Ramos (cell line): ENCODE results near the gene CUL5.

Experiments used
- in situ Hi-C: fragments of 300-500 bp; cut with MboI; formaldehyde crosslinking; loops from one replicate; pipeline ENCODE4 v1.14.3; 2022; ENCODE audit warnings: low sequenced_read_pairs; ENCODE audit not compliant: unreplicated experiment

CUL5 gene

DNA sequence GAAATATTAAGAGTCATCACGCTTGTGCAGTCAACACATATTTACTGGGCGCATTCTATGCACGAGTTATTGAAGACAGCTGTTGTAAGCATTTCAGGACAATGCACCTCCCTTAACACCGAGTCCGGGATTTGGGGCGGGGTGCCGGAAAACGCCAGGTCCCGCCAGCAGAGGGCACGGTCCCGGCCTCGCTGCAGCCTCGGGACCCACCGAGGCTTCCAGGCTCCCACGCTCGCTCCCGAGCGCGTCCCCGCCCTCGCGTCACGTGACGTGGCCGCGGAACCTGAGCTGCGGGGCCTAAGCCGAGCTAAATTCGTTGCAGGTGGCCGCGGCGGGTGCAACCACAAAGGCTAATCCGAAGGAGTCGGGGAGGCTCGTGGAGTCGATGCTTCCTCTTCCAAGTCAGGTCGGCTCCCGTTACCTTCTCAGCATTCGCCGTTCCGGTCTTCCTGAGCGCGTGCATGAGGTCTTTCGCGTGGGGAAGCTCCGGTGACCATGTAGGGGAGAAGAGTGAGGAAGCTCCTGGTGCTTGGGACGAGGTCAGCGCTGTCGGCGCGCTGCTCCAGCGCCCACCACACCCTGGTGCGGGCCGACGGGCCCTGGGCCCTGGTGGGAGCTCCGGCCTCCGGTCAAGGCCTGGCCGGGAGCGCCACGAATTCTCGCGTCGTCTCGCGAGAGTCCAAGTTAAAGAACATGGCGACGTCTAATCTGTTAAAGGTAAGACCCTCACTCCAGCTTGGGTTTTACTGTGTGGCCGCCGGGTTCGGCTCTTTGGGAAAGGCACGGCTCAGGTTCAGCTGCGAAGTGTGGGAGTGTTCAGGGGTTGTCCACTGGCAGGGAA lies at the start of gene CUL5:
Gene CUL5, plus strand, starts transcription at position 243 of the 841 bp plus-strand sequence. Its CDS starts 451 bp downstream, at position 694.
- in situ Hi-C loops = loop anchor here (25.0 kb wide), 1 partner anchor 653 kb away; the partner anchor contains the start of gene DDX10

GRCh38 chr11:107961480-107961879 lies 47.2 kb upstream of the CUL5 start:
- in situ Hi-C loops = no loop called here

GRCh38 chr11:107962181-107962580 lies 46.5 kb upstream of the CUL5 start:
- in situ Hi-C loops = no loop called here

GRCh38 chr11:107963091-107963490 lies 45.6 kb upstream of the CUL5 start:
- in situ Hi-C loops = no loop called here

- in situ Hi-C loops = no loop called here
These were observed 39.5 kb upstream of the CUL5 start for GRCh38 chr11:107969219-107969618.

GRCh38 chr11:107970049-107970448 lies 38.6 kb upstream of the CUL5 start:
- in situ Hi-C loops = no loop called here

DNA sequence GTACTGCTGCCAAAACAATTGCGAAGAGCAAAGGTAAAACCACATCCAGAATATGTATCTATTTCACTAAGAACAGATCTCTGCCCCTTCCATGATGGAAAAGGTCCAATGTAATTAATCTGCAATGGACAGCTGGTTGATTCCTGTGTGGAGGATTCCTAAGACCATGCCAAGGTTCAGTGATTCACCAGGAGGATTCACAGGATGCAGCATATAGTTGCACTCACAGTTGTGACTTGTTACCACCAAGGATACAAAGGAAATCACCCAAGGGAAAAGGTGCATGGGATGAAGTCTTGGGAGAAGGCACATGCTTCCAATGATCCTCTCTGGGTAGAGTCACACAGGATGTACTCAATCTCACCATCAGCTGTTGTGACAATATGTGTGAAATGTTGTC lies 35.1 kb upstream of the CUL5 start:
- in situ Hi-C loops = no loop called here

DNA sequence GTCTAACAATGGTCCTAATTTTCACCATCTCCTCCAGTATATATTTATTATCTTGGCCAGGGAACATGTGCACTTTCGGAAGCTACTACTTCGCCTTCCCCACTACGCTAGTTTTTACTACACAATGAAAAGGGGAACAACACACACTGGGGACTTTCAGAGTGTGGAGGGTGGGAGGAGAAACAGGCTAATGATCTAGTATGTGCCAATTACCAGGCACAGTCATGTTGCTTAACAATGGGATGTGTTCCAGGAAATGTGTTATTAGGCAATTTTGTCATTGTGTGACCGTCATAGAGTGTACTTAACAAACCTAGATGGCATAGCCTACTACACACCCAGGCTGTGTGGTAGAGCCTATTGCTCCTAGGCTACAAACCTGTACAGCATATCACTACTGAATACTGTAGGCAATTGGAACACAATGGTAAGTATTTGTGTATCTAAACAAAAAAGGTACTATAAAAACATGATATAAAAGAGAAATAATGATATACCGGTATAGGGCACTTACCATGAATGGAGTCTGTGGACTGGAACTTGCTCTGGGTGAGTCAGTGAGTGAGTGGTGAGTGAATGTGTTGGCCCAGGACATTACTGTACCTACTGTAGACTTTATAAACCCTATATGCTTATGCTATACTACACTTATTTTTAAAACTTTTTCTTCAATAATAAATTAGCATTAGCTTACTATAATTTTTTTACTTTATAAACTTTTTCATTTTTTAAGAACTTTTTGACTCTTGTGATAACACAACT lies 20.1 kb upstream of the CUL5 start:
- in situ Hi-C loops = no loop called here

GRCh38 chr11:107991868-107992414 lies 16.8 kb upstream of the CUL5 start:
- in situ Hi-C loops = no loop called here

DNA sequence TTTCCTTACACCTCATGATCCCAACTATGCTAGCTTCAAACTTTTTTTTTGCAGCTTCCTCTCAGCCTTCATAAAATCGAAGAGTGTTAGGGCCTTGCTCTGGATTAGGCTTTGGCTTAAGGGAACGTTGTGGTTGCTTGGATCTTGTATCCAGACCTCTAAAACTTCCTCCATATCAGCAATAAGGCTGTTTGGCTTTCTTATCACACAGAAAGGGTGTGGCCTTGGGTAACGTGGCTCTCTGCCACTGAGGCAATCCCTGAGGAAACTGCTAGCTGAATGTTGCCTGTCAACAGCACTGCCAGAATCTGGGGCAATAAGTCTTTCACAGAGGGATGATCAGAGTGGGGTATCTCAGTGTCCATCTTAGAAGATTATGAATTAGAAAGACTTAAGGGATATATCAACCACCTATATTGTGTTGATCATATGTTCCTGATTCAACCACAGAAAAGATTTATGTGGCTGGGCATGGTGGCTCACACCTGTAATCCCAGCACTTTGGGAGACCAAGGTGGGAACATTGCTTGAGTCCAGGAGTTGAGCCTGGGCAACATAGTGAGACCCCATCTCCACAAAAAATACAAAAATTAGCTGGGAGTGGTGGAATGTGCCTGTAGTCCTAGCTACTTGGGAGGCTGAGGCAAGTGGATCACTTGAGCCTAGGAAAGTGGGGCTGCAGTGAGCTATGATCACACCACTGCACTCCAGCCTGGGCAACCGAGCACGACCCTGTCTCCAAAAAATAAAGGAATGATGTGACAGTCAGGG lies 12.5 kb upstream of the CUL5 start:
- in situ Hi-C loops = no loop called here

GRCh38 chr11:107998761-107999160 lies 9.9 kb upstream of the CUL5 start:
- in situ Hi-C loops = no loop called here

- in situ Hi-C loops = loop anchor here (25.0 kb wide), 1 partner anchor 662 kb away; the partner anchor contains the start of gene DDX10
These were observed 8.8 kb upstream of the CUL5 start for GRCh38 chr11:107999759-108000455.

DNA sequence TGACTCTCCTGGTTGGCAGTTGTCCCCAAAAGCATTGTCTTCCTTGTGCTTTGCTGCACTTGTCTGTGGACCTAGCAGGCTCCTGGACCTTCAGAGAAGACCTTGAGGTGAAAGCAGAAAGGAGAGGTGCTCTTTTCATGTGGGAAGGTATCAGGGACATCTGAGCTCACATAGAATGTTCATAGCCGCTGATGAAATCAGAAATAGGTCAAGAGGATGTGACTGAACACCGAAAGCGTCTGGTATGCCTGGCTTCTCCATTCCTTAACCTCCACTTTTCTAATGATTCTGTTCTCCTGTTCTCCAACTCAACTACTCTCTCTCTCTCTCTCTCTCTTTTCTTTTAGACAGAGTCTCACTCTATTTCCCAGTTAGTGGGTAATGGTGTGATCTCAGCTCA lies 6.2 kb upstream of the CUL5 start:
- in situ Hi-C loops = loop anchor here (25.0 kb wide), 1 partner anchor 660 kb away; the partner anchor contains the start of gene DDX10

GRCh38 chr11:108003623-108004022 lies 5.1 kb upstream of the CUL5 start:
- in situ Hi-C loops = loop anchor here (25.0 kb wide), 1 partner anchor 659 kb away; the partner anchor contains the start of gene DDX10

DNA sequence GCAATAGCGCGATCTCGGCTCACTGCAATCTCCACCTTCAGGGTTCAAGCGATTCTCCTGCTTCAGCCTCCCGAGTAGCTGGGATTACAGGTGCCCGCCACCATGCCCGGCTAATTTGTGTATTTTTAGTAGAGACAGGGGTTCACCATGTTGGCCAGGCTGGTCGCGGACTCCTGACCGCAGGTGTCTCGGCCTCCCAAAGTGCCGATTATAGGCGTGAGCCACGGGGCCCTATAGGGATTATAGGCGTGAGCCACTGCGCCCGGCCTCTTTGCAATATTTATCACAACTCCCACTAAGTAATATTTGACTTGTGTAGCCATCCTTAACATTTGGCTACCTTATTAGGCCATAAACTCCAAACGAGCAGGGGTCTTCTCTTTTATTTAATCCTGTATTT lies 879 bp upstream of the CUL5 start:
- in situ Hi-C loops = loop anchor here (25.0 kb wide), 1 partner anchor 654 kb away; the partner anchor contains the start of gene DDX10

DNA sequence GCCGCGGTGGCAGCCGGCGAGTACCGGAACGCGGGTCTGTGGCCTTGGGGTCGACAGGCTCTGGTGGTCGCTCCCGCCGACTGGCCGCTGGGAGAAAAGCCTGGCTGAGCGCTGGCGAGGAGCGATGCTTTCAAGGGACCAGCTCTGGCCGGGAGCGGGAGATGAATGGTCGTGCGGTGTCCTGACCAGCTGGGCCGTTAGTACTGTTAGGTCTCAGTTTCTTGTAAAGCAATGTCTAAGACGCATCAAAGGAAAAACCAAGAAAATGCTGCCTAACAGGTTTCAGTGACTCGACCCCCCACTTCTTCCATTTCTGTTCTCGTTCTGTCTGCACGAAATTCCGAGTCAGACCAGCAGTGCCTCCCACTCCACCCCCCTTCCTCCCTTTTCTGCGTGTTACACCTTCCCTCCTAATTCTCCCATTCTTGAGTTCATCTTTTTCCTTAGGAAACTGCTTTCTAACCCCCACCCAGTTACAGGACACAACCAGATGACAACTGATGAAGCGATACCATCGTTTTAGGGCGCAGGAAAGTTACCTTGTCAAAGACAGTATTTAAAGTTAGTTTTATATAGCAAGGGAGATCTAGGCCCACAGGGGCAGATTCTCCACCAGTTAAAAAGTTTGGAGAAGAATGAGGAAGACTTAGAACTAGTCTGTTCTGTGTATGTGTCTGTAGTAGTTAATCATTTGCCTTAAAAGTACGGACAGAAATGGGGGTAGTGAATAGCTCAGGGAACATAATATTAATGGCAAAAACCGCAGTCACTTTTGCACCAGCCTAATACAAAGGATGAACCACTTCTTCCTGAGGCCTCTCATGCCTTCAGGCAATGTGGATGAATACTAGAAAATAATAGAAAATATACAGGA lies 1.0 kb downstream of the CUL5 start:
- in situ Hi-C loops = loop anchor here (25.0 kb wide), 1 partner anchor 653 kb away; the partner anchor contains the start of gene DDX10

DNA sequence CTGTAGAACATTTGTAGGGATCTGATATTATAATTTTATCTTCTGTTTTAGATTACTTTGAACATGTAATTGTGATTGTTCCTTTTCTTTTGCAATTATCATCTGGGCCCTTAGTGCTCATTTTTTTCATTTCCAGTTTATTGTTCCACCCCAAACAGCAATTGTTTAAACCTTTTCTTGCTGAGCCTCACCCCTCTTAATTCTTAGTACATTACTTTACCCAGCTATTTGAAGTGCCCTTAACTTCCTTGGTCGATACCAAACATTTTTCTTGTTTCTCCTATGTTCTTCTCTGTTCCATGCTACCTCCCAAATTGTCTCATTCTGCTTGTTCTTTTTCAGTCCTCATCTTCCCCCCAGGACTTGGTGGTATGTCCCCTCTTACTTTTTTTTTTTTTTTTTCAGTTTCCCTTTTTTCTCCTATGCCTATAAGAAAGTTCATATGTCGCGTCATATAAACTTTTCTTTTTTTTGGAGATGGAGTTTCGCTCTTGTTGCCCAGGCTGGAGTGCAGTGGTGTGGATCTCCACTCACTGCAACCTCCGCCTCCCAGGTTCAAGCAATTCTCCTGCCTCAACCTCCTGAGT lies 3.5 kb downstream of the CUL5 start:
- in situ Hi-C loops = loop anchor here (25.0 kb wide), 1 partner anchor 650 kb away; the partner anchor contains the start of gene DDX10

DNA sequence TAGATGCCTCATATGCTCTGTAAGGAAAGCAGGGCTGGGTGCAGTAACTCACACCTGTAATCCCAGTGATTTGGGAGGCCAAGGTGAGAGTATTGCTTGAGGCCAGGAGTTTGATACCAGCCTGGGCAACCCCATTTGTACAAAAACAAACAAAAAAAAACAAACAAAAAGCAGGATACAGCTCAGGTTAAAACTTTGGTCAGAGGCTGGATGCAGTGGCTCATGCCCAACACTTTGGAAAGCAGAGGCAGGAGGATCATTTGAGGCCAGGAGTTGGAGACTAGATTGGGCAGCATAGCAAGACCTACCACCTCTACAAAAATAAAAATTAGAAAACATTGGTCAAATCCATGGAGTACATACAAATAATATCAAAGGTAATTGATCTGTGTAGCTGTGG lies 7.9 kb downstream of the CUL5 start:
- in situ Hi-C loops = loop anchor here (25.0 kb wide), 1 partner anchor 646 kb away; the partner anchor contains the start of gene DDX10
